Measurements from ENCODE around the gene TNC. TPM values are rescaled to one million over a fixed set of nuclear protein-coding genes. Genes with fewer than 3 reads are reported as not detected.

The TNC gene
- total and polyA plus RNA-seq, 10 donors: 1.7 to 126 (median 47.9) TPM

DNA sequence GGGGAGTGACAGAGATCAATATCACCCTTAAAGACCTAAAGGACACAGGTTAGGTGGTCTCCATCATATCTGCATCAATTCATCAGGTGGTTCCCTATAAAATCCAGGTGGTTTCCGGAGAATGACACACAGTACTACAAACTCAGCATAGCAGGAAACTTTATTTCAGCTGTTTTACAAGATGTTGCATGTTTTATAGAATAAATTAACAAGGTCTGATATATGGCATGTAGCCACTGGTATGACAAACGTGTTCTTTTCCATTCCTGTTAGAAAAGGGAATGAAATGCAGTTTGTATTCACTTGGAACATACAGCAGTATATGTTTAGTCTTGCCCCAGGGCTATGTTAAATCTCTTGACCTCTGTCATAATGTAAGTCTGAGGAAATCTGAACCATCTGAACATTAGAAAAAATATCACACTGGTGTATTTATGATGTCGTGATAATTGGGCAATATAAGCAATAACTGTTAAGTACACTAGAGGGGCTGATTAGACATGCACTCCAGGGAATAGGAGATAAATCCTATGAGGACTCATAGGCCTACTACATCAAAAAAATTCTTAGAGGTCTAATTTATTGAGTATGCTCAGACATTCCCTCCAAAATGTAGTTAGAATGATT, 145.3 kb downstream of the TNC start:
- Histone ChIP-seq H3K9me3 (no peaks in the 10 kb centered on the region), H3K4me3 (no peak overlapping the region), H3K27ac (no peak overlapping the region), H3K4me1 (peaks cover 0 to 11% (median 0%) of the 10 kb centered on the region in 6 donors), H3K36me3 (no peaks in the 10 kb centered on the region), H3K27me3 (replicated peaks in 1 of 7) (no peaks in the 10 kb centered on the region)
- intact Hi-C loops (cut with DNase I; ENCODE audit: low total_unique reads): no loop called here
- 76 to 94% (median 80%) methylated on average over 3 of the region's 3 CpGs for WGBS, 5 donors
- TF ChIP-seq POLR2A (IDR thresholded peaks at IDR 0.05) (no peak), POLR2AphosphoS5 (IDR thresholded peaks at IDR 0.05) (no peak)
- TF ChIP-seq, protein P1, sequence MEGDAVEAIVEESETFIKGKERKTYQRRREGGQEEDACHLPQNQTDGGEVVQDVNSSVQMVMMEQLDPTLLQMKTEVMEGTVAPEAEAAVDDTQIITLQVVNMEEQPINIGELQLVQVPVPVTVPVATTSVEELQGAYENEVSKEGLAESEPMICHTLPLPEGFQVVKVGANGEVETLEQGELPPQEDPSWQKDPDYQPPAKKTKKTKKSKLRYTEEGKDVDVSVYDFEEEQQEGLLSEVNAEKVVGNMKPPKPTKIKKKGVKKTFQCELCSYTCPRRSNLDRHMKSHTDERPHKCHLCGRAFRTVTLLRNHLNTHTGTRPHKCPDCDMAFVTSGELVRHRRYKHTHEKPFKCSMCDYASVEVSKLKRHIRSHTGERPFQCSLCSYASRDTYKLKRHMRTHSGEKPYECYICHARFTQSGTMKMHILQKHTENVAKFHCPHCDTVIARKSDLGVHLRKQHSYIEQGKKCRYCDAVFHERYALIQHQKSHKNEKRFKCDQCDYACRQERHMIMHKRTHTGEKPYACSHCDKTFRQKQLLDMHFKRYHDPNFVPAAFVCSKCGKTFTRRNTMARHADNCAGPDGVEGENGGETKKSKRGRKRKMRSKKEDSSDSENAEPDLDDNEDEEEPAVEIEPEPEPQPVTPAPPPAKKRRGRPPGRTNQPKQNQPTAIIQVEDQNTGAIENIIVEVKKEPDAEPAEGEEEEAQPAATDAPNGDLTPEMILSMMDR (IDR thresholded peaks at IDR 0.05 in 8 of 11, conservative IDR thresholded peaks at IDR 0.05 in 3 of 11): no peak
- DNase-seq: no peak

Other genes with a start within 250 kb of the TNC start
- 10 to 100 TPM in 5 of 7 donors, 1 to 10 TPM in 2; 7.1 to 42.7 (median 19.2) TPM for gene TNFSF8, start 187.6 kb downstream of the TNC start, total RNA-seq
- 10 to 100 TPM in 2 of 3 donors, 1 to 10 TPM in 1; 4.8 to 16.0 (median 10.2) TPM for gene TNFSF8, start 187.6 kb downstream of the TNC start, polyA plus RNA-seq

Measured in spleen (tissue), 11 donors.